K562 (cell line): ENCODE results near the gene TDRD9. TPM values are rescaled to one million over a fixed set of nuclear protein-coding genes. Genes with fewer than 3 reads are reported as not detected.

ENCODE experiments used
- ATAC-seq: fragments of 200-7000 bp; cut with Tn5 transposase; 3 replicates; pipeline ENCODE4 v1.9.1; 2020; ENCODE audit warnings: moderate library complexity
- BruUV-seq: library from RNA; stranded (reverse); fragments of 400-500 nt; replicated peaks from 2 replicates; lab custom pipeline; 2021; lab: Mats Ljungman, UMichigan
- CTCF ChIA-PET: fragments of 300-600 bp; formaldehyde crosslinking; extraction: SDS; loops from one replicate; lab custom pipeline; 2021; ENCODE audit warnings: low intra/inter-chr PET ratio; lab: Yijun Ruan, JAX
- POLR2A ChIA-PET: fragments of 300-600, 350-650 bp; sonication (Branson Sonifier 250); formaldehyde crosslinking; extraction: SDS; loops from one replicate; lab custom pipeline; 2021; ENCODE audit warnings: antibody characterized with exemption, inconsistent platforms; lab: Yijun Ruan, JAX
- DNase-seq, 4 experiments: peaks; one replicate each; pipeline versions ENCODE4 v3.0.0 to v3.0.0-alpha.2; 2011 to 2018; ENCODE audit warnings: low spot score in 3 of 4, mixed read lengths in 3 of 4; ENCODE audit errors: extremely low read depth in 1 of 4
- FAIRE-seq: peaks from 2 replicates; lab custom pipeline; 2011; peaks lifted over from hg19 to GRCh38; lab: Jason Lieb, UNC
- H2AFZ ChIP-seq: 2 replicates; pipeline ENCODE4 v1.6.0; 2011; ENCODE audit warnings: low read depth, low read length, control low read depth, inconsistent platforms
- H3K27ac ChIP-seq: fragments of 200-600 bp; 3 replicates; pipeline ENCODE4 v1.8.0; 2011; ENCODE audit warnings: low read depth, mild to moderate bottlenecking, control low read depth, inconsistent platforms, low read length, moderate library complexity, mixed read lengths; ENCODE audit errors: extremely low read depth
- H3K27me3 ChIP-seq, 2 experiments: fragments of 300-600 bp in 1 of 2; 2 replicates in 1 of 2; 3 replicates in 1 of 2; pipeline versions ENCODE4 v1.6.0 to v1.8.0; 2011; ENCODE audit warnings: inconsistent platforms in 2 of 2, low read length in 2 of 2, mild to moderate bottlenecking in 1 of 2, mixed read lengths in 1 of 2, moderate library complexity in 1 of 2; ENCODE audit not compliant: control insufficient read depth in 2 of 2, insufficient read depth in 2 of 2
- H3K36me3 ChIP-seq: fragments of 300-600 bp; 3 replicates; pipeline ENCODE4 v1.8.0; 2011; ENCODE audit warnings: mild to moderate bottlenecking, low read length, inconsistent platforms; ENCODE audit not compliant: control insufficient read depth, insufficient read depth
- H3K4me1 ChIP-seq, 2 experiments: fragments of 200-600 bp in 1 of 2; replicated peaks in 1 of 2; 2 replicates in 1 of 2; 3 replicates in 1 of 2; pipeline versions ENCODE4 v1.5.1 to v1.8.0; 2011; ENCODE audit warnings: inconsistent platforms in 2 of 2, low read length in 2 of 2, mild to moderate bottlenecking in 1 of 2, mixed read lengths in 1 of 2, moderate library complexity in 1 of 2; ENCODE audit not compliant: control insufficient read depth in 2 of 2, insufficient read depth in 2 of 2
- H3K4me2 ChIP-seq: 2 replicates; pipeline ENCODE4 v1.6.1; 2011; ENCODE audit warnings: low read length, control low read depth, inconsistent platforms, mixed read lengths; ENCODE audit not compliant: insufficient read depth
- H3K4me3 ChIP-seq: fragments of 200-600 bp; sonication (generic), shearing (Covaris generic); 2 replicates; pipeline ENCODE4 v1.5.1; 2016; ENCODE audit warnings: control low read depth, inconsistent platforms
- H3K79me2 ChIP-seq: fragments of 200-600 bp; 3 replicates; pipeline ENCODE4 v1.8.0; 2011; ENCODE audit warnings: low read length, inconsistent platforms; ENCODE audit not compliant: control insufficient read depth, insufficient read depth
- H3K9ac ChIP-seq, 2 experiments: 2 replicates each; pipeline versions ENCODE4 v1.6.0 to v1.6.1; 2011; ENCODE audit warnings: low read depth in 2 of 2, low read length in 2 of 2, control low read depth in 1 of 2, inconsistent platforms in 1 of 2, mild to moderate bottlenecking in 1 of 2, mixed read lengths in 1 of 2; ENCODE audit not compliant: insufficient read depth in 1 of 2
- H3K9me1 ChIP-seq: one replicate; pipeline ENCODE4 v1.6.0; 2011; ENCODE audit warnings: inconsistent platforms, mild to moderate bottlenecking, low read length, moderate library complexity; ENCODE audit not compliant: control insufficient read depth, insufficient read depth
- H3K9me3 ChIP-seq: replicated peaks from 2 replicates; pipeline ENCODE4 v1.5.1; 2011; ENCODE audit warnings: low read depth, low read length, inconsistent platforms; ENCODE audit not compliant: control insufficient read depth, insufficient read depth
- H4K20me1 ChIP-seq: replicated peaks from 2 replicates; pipeline ENCODE4 v1.6.1; 2011; ENCODE audit warnings: low read length, inconsistent platforms, mixed read lengths; ENCODE audit not compliant: control insufficient read depth, insufficient read depth
- DNMT1 ChIP-seq: fragments of 450-650 bp; IDR thresholded peaks from 2 replicates; pipeline ENCODE4 v1.6.1; 2016; ENCODE audit warnings: antibody characterized with exemption, mild to moderate bottlenecking
- WGBS: fragments of 100-300 bp; shearing (Covaris generic); methylation state at CpG from one replicate; pipeline ENCODE4 v1.1.6; 2016; ENCODE audit warnings: low coverage, mixed read lengths; ENCODE audit not compliant: insufficient coverage; ENCODE audit errors: missing lambda C conversion rate; 5-methylcytosine and 5-hydroxymethylcytosine counted together
- in situ Hi-C: fragments of 300-500 bp; cut with MboI; formaldehyde crosslinking; loops from 4 replicates; pipeline ENCODE4 v1.15.0; 2018; ENCODE audit warnings: inconsistent platforms, mixed read lengths
- intact Hi-C: fragments of 100-400 bp; cut with micrococcal nuclease; formaldehyde crosslinking; loops from 2 replicates; pipeline ENCODE4 v1.14.2; 2022
- polyA plus RNA-seq, 8 experiments: library from polyadenylated mRNA; depleted of rRNA in 4 of 8; stranded (reverse) in 5 of 8; unstranded in 3 of 8; fragments of >200 nt; fragmentation: Nextera tagmentation in 2 of 8; fragmentation: Illumina TruSeq in 1 of 8; extraction: Ambion mirVana in 2 of 8; extraction: Trizol in 1 of 8; gene quantifications; 2 replicates each; pipeline versions ENCODE4 v1.2.1 to v1.2.3, GENCODE V29; 2011 to 2014; ENCODE audit warnings: inconsistent platforms in 1 of 8, missing spikeins in 1 of 8
- total RNA-seq, 7 experiments: library from RNA; depleted of rRNA in 6 of 7; stranded (reverse); fragments of >200 nt in 6 of 7; fragmentation: Illumina TruSeq in 2 of 7; extraction: Trizol in 2 of 7; gene quantifications; 2 replicates each; pipeline versions ENCODE4 v1.2.1 to v1.2.3, GENCODE V29; 2011 to 2021; ENCODE audit warnings: low replicate concordance in 1 of 7
- TF ChIP-seq, protein P1 (sequence below): sonication (generic); formaldehyde crosslinking; IDR thresholded peaks from 2 replicates; pipeline ENCODE4 v1.8.1; 2023; ENCODE audit warnings: mild to moderate bottlenecking, missing genetic modification reagents

Gene TDRD9
- total and polyA plus RNA-seq, 9 of the 15 experiments (the other 6 are each of a cell fraction or from before 2014, with no cell fraction given) = 0.04 to 0.14 (median 0.04) TPM; not detected in 5

GRCh38 chr14:104086210-104086660, 158.0 kb downstream of the TDRD9 start:
- POLR2A ChIA-PET = interaction anchor here (0.7 kb wide), 1 partner anchor 60 kb away, joined by 3 read pairs; no protein-coding TSS in a partner anchor
- H2AFZ ChIP-seq = no peak overlapping the region
- intact Hi-C loops (no loop called here), in situ Hi-C loops (no loop called here)
- no peaks in the 10 kb centered on the region for H3K9me1 ChIP-seq
- H3K27ac ChIP-seq = no peak overlapping the region
- no peak overlapping the region for H3K4me2 ChIP-seq
- FAIRE-seq = no peak
- H3K9me3 ChIP-seq = no peaks in the 10 kb centered on the region
- TF ChIP-seq, protein P1, sequence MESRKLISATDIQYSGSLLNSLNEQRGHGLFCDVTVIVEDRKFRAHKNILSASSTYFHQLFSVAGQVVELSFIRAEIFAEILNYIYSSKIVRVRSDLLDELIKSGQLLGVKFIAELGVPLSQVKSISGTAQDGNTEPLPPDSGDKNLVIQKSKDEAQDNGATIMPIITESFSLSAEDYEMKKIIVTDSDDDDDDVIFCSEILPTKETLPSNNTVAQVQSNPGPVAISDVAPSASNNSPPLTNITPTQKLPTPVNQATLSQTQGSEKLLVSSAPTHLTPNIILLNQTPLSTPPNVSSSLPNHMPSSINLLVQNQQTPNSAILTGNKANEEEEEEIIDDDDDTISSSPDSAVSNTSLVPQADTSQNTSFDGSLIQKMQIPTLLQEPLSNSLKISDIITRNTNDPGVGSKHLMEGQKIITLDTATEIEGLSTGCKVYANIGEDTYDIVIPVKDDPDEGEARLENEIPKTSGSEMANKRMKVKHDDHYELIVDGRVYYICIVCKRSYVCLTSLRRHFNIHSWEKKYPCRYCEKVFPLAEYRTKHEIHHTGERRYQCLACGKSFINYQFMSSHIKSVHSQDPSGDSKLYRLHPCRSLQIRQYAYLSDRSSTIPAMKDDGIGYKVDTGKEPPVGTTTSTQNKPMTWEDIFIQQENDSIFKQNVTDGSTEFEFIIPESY (CRISPR knock-in tag) = no peak
- TF ChIP-seq DNMT1 = no peak
- TF ChIP-seq, all 486 proteins: peak for 0
- Histone ChIP-seq H3K4me1 (peaks cover 0 to 13% of the 10 kb centered on the region in 2 experiments; a peak in 2 of 5 replicates), H3K4me3 (no peak overlapping the region), H3K9ac (no peak overlapping the region), H3K79me2 (no peaks in the 10 kb centered on the region), H3K27me3 (peaks cover 0 to 29% of the 10 kb centered on the region in 2 experiments; a peak in 2 of 5 replicates), H4K20me1 (no peaks in the 10 kb centered on the region), H3K36me3 (no peaks in the 10 kb centered on the region)
- WGBS = 14% methylated on average over 9 of the region's 13 CpGs
- ATAC-seq = no peak
- CTCF ChIA-PET = interaction anchor here (0.5 kb wide), 1 partner anchor 1489 kb away, joined by 3 read pairs; no protein-coding TSS in a partner anchor
- DNase-seq = no peak
- BruUV-seq = no TSS peak
